Femur (tissue), 1 donor: ENCODE measurements around the gene PLA2G2C.

ENCODE experiments used
- DNase-seq: peaks from one replicate; pipeline ENCODE4 v3.0.0-alpha.2; 2017

PLA2G2C gene

GRCh38 chr1:20126806-20127440 is 59.4 kb downstream of the PLA2G2C start:
- DNase-seq, result no peak

- no peak for DNase-seq
These were observed 60.1 kb downstream of the PLA2G2C start for GRCh38 chr1:20126041-20126805.

- no peak for DNase-seq
These were observed 61.2 kb downstream of the PLA2G2C start for GRCh38 chr1:20125100-20125499.

GRCh38 chr1:20124456-20125057 is 61.8 kb downstream of the PLA2G2C start:
- DNase-seq, result peak; percentile 43

- DNase-seq, result no peak
These were observed 62.4 kb downstream of the PLA2G2C start for GRCh38 chr1:20123722-20124455.

GRCh38 chr1:20120796-20121195 is 65.5 kb downstream of the PLA2G2C start:
- DNase-seq, result no peak

- DNase-seq, result no peak
These were observed 67.0 kb downstream of the PLA2G2C start, which contains the start of gene PLA2G2D for GRCh38 chr1:20119347-20119746. TSS of gene PLA2G2D (minus strand) at chr1:20119536. CDS start at chr1:20119498, 38 bp downstream.

GRCh38 chr1:20117236-20117635 is 69.1 kb downstream of the PLA2G2C start:
- no peak for DNase-seq

GRCh38 chr1:20115916-20116315 is 70.4 kb downstream of the PLA2G2C start:
- DNase-seq, result no peak

- DNase-seq, result no peak
These were observed 70.8 kb downstream of the PLA2G2C start for GRCh38 chr1:20115479-20115878.

- no peak for DNase-seq
These were observed 72.2 kb downstream of the PLA2G2C start for GRCh38 chr1:20114021-20114648.
